Mesenchymal stem cell (in vitro differentiated cells and primary cell): Measurements from ENCODE around the gene LECT2.

Experiments
- DNase-seq: peaks from one replicate; pipeline ENCODE4 v3.0.0-alpha.2; 2013
- H2AFZ ChIP-seq: one replicate; pipeline ENCODE4 v1.6.1; 2013; ENCODE audit warnings: low read depth, mild to moderate bottlenecking, control low read depth, inconsistent platforms, low read length, moderate library complexity
- H2AK5ac ChIP-seq: 2 replicates; pipeline ENCODE4 v1.6.1; 2013; ENCODE audit warnings: low read length, moderate library complexity, mild to moderate bottlenecking, inconsistent platforms; ENCODE audit not compliant: severe bottlenecking
- H2BK120ac ChIP-seq: one replicate; pipeline ENCODE4 v1.6.1; 2013; ENCODE audit warnings: low read depth, mild to moderate bottlenecking, inconsistent platforms, low read length, moderate library complexity
- H2BK12ac ChIP-seq, 2 experiments: one replicate each; pipeline ENCODE4 v1.6.1; 2013; ENCODE audit warnings: inconsistent platforms in 2 of 2, low read length in 2 of 2, mild to moderate bottlenecking in 2 of 2, moderate library complexity in 2 of 2, control low read depth in 1 of 2
- H2BK15ac ChIP-seq: one replicate; pipeline ENCODE4 v1.6.1; 2013; ENCODE audit warnings: mild to moderate bottlenecking, low read depth, inconsistent platforms; ENCODE audit not compliant: poor library complexity, severe bottlenecking
- H2BK5ac ChIP-seq: 2 replicates; pipeline ENCODE4 v1.6.1; 2013; ENCODE audit warnings: low read depth, mild to moderate bottlenecking, low read length, control low read depth, inconsistent platforms; ENCODE audit not compliant: poor library complexity, severe bottlenecking
- H3K14ac ChIP-seq, 2 experiments: one replicate each; pipeline ENCODE4 v1.6.1; 2013; ENCODE audit warnings: inconsistent platforms in 2 of 2, low read length in 2 of 2, control low read depth in 1 of 2, mild to moderate bottlenecking in 1 of 2, moderate library complexity in 1 of 2
- H3K18ac ChIP-seq, 2 experiments: one replicate each; pipeline ENCODE4 v1.6.1; 2013; ENCODE audit warnings: inconsistent platforms in 2 of 2, low read length in 2 of 2, control low read depth in 1 of 2, low read depth in 1 of 2, mild to moderate bottlenecking in 1 of 2
- H3K23ac ChIP-seq, 2 experiments: one replicate each; pipeline ENCODE4 v1.6.1; 2013; ENCODE audit warnings: inconsistent platforms in 2 of 2, low read length in 2 of 2, mild to moderate bottlenecking in 2 of 2, moderate library complexity in 2 of 2, control low read depth in 1 of 2
- H3K27ac ChIP-seq: 2 replicates; pipeline ENCODE4 v1.5.1; 2013; ENCODE audit warnings: mild to moderate bottlenecking, moderate library complexity, low read length, control low read depth, inconsistent platforms; ENCODE audit not compliant: poor library complexity, severe bottlenecking
- H3K27me3 ChIP-seq, 2 experiments: 2 replicates each; pipeline versions ENCODE4 v1.6.1 to v1.7.0; 2013; ENCODE audit warnings: low read length in 2 of 2, mild to moderate bottlenecking in 2 of 2, moderate library complexity in 2 of 2, control low read depth in 1 of 2, inconsistent platforms in 1 of 2; ENCODE audit not compliant: control insufficient read depth in 1 of 2, insufficient read depth in 1 of 2
- H3K36me3 ChIP-seq, 2 experiments: 2 replicates each; pipeline versions ENCODE4 v1.6.1 to v1.7.0; 2013; ENCODE audit warnings: low read length in 2 of 2, control low read depth in 1 of 2, inconsistent platforms in 1 of 2, low read depth in 1 of 2, mild to moderate bottlenecking in 1 of 2; ENCODE audit not compliant: insufficient read depth in 2 of 2, control insufficient read depth in 1 of 2
- H3K4ac ChIP-seq, 2 experiments: one replicate each; pipeline ENCODE4 v1.6.1; 2013; ENCODE audit warnings: inconsistent platforms in 2 of 2, low read length in 2 of 2, mild to moderate bottlenecking in 2 of 2, moderate library complexity in 2 of 2, control low read depth in 1 of 2, low read depth in 1 of 2
- H3K4me1 ChIP-seq: 2 replicates; pipeline ENCODE4 v1.6.1; 2013; ENCODE audit warnings: low read depth, low read length, control low read depth; ENCODE audit not compliant: control insufficient read depth, insufficient read depth
- H3K4me2 ChIP-seq: 2 replicates; pipeline ENCODE4 v1.6.1; 2013; ENCODE audit warnings: low read length, mild to moderate bottlenecking, inconsistent platforms; ENCODE audit not compliant: poor library complexity, severe bottlenecking
- H3K4me3 ChIP-seq, 2 experiments: 2 replicates each; pipeline versions ENCODE4 v1.5.1 to v1.7.0; 2013; ENCODE audit warnings: low read length in 2 of 2, mild to moderate bottlenecking in 2 of 2, control low read depth in 1 of 2, low read depth in 1 of 2; ENCODE audit not compliant: insufficient read depth in 1 of 2
- H3K79me1 ChIP-seq: replicated peaks from 2 replicates; pipeline ENCODE4 v1.6.1; 2013; ENCODE audit warnings: mild to moderate bottlenecking, control low read depth, low read length, inconsistent platforms; ENCODE audit not compliant: poor library complexity, severe bottlenecking
- H3K9ac ChIP-seq: 2 replicates; pipeline ENCODE4 v1.7.0; 2013; ENCODE audit warnings: mild to moderate bottlenecking, low read length, moderate library complexity
- H3K9me3 ChIP-seq: 2 replicates; pipeline ENCODE4 v1.7.0; 2013; ENCODE audit warnings: mild to moderate bottlenecking, low read length; ENCODE audit not compliant: control insufficient read depth
- H4K8ac ChIP-seq: one replicate; pipeline ENCODE4 v1.6.1; 2013; ENCODE audit warnings: inconsistent platforms, mild to moderate bottlenecking, low read length, moderate library complexity
- H4K91ac ChIP-seq: one replicate; pipeline ENCODE4 v1.6.1; 2013; ENCODE audit warnings: mild to moderate bottlenecking, low read length, inconsistent platforms
- WGBS: methylation state at CpG from one replicate; pipeline ENCODE4 v1.1.7; 2013; ENCODE audit warnings: mixed read lengths; 5-methylcytosine and 5-hydroxymethylcytosine counted together

The LECT2 gene

GRCh38 chr5:135979510-135979909 lies 24.7 kb upstream of the LECT2 start:
- Histone ChIP-seq H3K14ac (no peak overlapping the region), H3K9ac (peak overlapping the region; percentile 65), H3K4me2 (no peak overlapping the region), H3K36me3 (no peaks in the 10 kb centered on the region), H3K4ac (no peak overlapping the region), H2BK15ac (no peak overlapping the region), H3K4me1 (peaks cover 3% of the 10 kb centered on the region), H2BK12ac (no peak overlapping the region), H3K4me3 (no peak overlapping the region), H2BK120ac (no peak overlapping the region), H3K27me3 (no peaks in the 10 kb centered on the region), H4K91ac (no peak overlapping the region), H3K9me3 (no peaks in the 10 kb centered on the region), H3K23ac (no peak overlapping the region), H2AFZ (no peak overlapping the region), H3K79me1 (no peaks in the 10 kb centered on the region), H3K27ac (no peak overlapping the region), H4K8ac (no peak overlapping the region), H3K18ac (no peak overlapping the region), H2AK5ac (no peak overlapping the region), H2BK5ac (no peak overlapping the region)
- peak; percentile 83 for DNase-seq
- no CpG with 5 or more reads among the region's 1 CpG for WGBS

GRCh38 chr5:135978993-135979392 lies 24.2 kb upstream of the LECT2 start:
- Histone ChIP-seq H3K36me3 (no peaks in the 10 kb centered on the region), H3K79me1 (no peaks in the 10 kb centered on the region), H3K23ac (no peak overlapping the region), H3K4me2 (no peak overlapping the region), H2AFZ (no peak overlapping the region), H2BK15ac (no peak overlapping the region), H2BK120ac (no peak overlapping the region), H4K8ac (no peak overlapping the region), H4K91ac (no peak overlapping the region), H3K9me3 (no peaks in the 10 kb centered on the region), H3K4me3 (no peak overlapping the region), H3K4me1 (peaks cover 3% of the 10 kb centered on the region), H3K27ac (no peak overlapping the region), H2BK12ac (no peak overlapping the region), H2BK5ac (no peak overlapping the region), H3K27me3 (no peaks in the 10 kb centered on the region), H2AK5ac (no peak overlapping the region), H3K18ac (no peak overlapping the region), H3K4ac (no peak overlapping the region), H3K14ac (no peak overlapping the region), H3K9ac (peak overlapping the region; percentile 65)
- WGBS, result 100% methylated on average over 1 of the region's 2 CpGs
- DNase-seq, result no peak

GRCh38 chr5:135978212-135978631 lies 23.4 kb upstream of the LECT2 start:
- H2BK5ac ChIP-seq, result no peak overlapping the region
- no peak overlapping the region for H3K27ac ChIP-seq
- H3K14ac ChIP-seq, result no peak overlapping the region
- H3K9me3 ChIP-seq, result no peaks in the 10 kb centered on the region
- peak overlapping the region in 1 of 2 experiments; percentile 15 for H3K4ac ChIP-seq
- H3K27me3 ChIP-seq, result no peaks in the 10 kb centered on the region
- DNase-seq, result no peak
- H3K18ac ChIP-seq, result peak overlapping the region; percentile 9 to 79
- H3K79me1 ChIP-seq, result no peaks in the 10 kb centered on the region
- peaks cover 3% of the 10 kb centered on the region for H3K4me1 ChIP-seq
- H2BK12ac ChIP-seq, result peak overlapping the region; percentile 89 to 95
- H4K91ac ChIP-seq, result peak overlapping the region; percentile 83
- H3K4me3 ChIP-seq, result no peak overlapping the region
- peak overlapping the region; percentile 78 for H4K8ac ChIP-seq
- H3K4me2 ChIP-seq, result no peak overlapping the region
- H2BK15ac ChIP-seq, result no peak overlapping the region
- no peak overlapping the region for H3K9ac ChIP-seq
- H2AFZ ChIP-seq, result no peak overlapping the region
- no peak overlapping the region for H2BK120ac ChIP-seq
- H2AK5ac ChIP-seq, result no peak overlapping the region
- H3K23ac ChIP-seq, result no peak overlapping the region
- 86% methylated on average over 3 of the region's 4 CpGs for WGBS
- no peaks in the 10 kb centered on the region for H3K36me3 ChIP-seq

GRCh38 chr5:135977375-135977928 lies 22.7 kb upstream of the LECT2 start:
- Histone ChIP-seq H4K8ac (peak overlapping the region; percentile 27), H3K4me2 (no peak overlapping the region), H2BK120ac (no peak overlapping the region), H3K27ac (no peak overlapping the region), H3K9me3 (no peaks in the 10 kb centered on the region), H2BK12ac (peak overlapping the region in 1 of 2 experiments; percentile 59), H3K79me1 (no peaks in the 10 kb centered on the region), H3K4me3 (no peak overlapping the region), H3K23ac (no peak overlapping the region), H3K4me1 (peaks cover 3% of the 10 kb centered on the region), H3K4ac (no peak overlapping the region), H2BK15ac (peak overlapping the region; percentile 91), H2AK5ac (no peak overlapping the region), H2BK5ac (no peak overlapping the region), H4K91ac (peak overlapping the region; percentile 34), H3K18ac (peak overlapping the region in 1 of 2 experiments; percentile 7), H3K14ac (no peak overlapping the region), H3K36me3 (no peaks in the 10 kb centered on the region), H3K9ac (no peak overlapping the region), H2AFZ (no peak overlapping the region), H3K27me3 (no peaks in the 10 kb centered on the region)
- peak; percentile 84 for DNase-seq
- 30% methylated on average over 17 of the region's 17 CpGs for whole genome bisulfite sequencing
